ENCODE measurements around the gene SAE1. TPM values are rescaled to one million over a fixed set of nuclear protein-coding genes. Genes with fewer than 3 reads are reported as not detected.

Gene SAE1
- total RNA-seq, 2 donors from 2014 or later: 14.5 to 21.5 TPM

DNA sequence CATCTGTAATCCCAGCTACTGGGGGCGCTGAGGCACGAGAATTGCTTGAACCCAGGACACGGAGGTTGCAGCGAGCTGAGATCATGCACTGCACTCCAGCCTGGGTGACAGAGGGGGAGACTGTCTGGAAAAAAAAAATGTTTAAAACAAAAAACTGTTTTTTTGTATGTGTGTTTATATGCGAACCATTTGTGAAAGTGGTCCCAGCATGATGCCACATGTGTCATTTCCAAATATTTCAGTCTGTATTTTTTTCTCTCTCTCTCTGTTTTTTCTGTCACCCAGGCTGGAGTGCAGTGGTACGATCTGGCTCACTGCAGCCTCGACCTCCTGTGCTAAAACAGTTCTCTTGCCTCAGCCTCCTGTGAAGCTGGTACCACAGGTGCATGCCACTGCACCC lies 37.4 kb downstream of the SAE1 start:
- Histone ChIP-seq H3K27me3 (no peaks in the 10 kb centered on the region), H3K4me3 (no peak overlapping the region), H3K9me3 (no peaks in the 10 kb centered on the region), H3K36me3 (replicated peaks in 1 of 2; ENCODE audit: insufficient read depth in 1 of 2, low read depth in 2 of 2) (peaks cover 0 to 7% of the 10 kb centered on the region in 2 donors), H3K4me1 (no peaks in the 10 kb centered on the region), H3K27ac (no peak overlapping the region)
- TF ChIP-seq, protein P1, sequence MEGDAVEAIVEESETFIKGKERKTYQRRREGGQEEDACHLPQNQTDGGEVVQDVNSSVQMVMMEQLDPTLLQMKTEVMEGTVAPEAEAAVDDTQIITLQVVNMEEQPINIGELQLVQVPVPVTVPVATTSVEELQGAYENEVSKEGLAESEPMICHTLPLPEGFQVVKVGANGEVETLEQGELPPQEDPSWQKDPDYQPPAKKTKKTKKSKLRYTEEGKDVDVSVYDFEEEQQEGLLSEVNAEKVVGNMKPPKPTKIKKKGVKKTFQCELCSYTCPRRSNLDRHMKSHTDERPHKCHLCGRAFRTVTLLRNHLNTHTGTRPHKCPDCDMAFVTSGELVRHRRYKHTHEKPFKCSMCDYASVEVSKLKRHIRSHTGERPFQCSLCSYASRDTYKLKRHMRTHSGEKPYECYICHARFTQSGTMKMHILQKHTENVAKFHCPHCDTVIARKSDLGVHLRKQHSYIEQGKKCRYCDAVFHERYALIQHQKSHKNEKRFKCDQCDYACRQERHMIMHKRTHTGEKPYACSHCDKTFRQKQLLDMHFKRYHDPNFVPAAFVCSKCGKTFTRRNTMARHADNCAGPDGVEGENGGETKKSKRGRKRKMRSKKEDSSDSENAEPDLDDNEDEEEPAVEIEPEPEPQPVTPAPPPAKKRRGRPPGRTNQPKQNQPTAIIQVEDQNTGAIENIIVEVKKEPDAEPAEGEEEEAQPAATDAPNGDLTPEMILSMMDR (IDR thresholded peaks at IDR 0.05): no peak
- no peak for TF ChIP-seq POLR2A (IDR thresholded peaks at IDR 0.05)
- intact Hi-C loops (cut with DNase I): no loop called here
- ATAC-seq (no peak), DNase-seq (no peak)
- WGBS, 2 donors: 93 to 95% methylated on average over 7 of the region's 7 CpGs

DNA sequence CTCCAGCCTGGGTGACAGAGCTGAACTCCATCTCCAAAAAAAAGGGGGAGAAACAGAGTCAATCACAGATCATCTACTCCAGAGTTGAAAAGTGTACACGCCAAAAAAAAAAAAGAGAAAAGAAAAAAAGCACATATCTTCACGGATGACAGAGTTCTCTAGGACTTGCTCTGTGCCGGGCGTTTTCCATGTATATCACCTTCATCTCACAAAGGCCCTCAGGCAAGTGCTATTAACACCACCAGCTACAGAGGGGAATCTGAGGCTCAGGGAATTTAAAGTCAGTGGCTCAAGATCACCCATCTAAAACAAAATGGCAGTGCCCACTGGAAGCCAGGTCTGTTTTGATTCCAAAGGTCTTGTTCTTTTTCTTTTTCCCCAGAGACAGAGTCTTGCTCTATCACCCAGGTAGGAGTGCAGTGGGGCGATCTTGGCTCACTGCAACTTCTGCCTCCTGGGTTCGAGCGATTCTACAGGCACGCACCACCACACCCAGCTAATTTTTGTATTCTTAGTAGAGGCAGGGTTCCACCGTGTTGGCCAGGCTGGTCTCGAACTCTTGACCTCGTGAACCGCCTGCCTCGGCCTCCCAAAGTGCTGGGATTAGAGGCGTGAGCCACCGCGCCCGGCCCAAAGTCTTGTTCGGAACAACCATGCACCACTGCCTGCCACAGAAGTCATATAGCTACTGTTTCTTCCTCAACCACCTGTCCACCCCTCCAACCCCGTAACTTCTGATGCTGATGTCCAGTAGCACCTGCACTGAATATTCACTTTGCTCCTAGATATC lies 42.2 kb downstream of the SAE1 start:
- no peak overlapping the region for H3K27ac ChIP-seq

DNA sequence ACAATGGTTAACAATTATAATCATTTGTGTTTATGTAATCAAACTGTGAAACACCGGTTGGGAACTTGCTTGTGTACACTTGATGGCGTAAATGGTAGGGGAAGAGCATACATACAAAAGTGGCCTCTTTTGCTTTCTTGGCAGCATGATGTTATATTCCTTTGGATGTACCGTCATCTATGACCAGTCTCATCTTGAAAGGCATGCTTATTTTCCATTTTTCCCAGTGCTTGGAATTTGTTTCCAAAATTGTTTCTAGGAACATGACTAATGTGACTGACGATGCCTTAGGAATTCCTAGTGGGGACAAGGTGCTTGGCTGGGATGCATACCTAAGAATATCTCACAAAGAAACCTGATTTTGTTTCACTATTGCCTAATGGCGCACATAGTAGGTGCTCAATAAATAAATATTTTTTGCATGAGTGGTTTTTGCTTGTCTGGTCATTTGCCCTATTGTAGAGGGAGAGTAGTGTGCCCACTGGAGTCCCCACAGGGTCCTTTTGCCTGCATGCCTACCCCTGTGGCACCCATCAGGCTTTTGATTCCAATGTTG lies 45.5 kb downstream of the SAE1 start:
- intact Hi-C loops (cut with DNase I): no loop called here
- H3K4me3 ChIP-seq: no peak overlapping the region
- WGBS, 2 donors: 79 to 80% methylated on average over 5 of the region's 5 CpGs
- no peak for ATAC-seq
- H3K4me1 ChIP-seq: no peaks in the 10 kb centered on the region
- H3K27me3 ChIP-seq: no peaks in the 10 kb centered on the region
- H3K36me3 ChIP-seq (replicated peaks in 1 of 2; ENCODE audit: insufficient read depth in 1 of 2, low read depth in 2 of 2): peaks cover 0 to 6% of the 10 kb centered on the region in 2 donors
- TF ChIP-seq, protein P1 (IDR thresholded peaks at IDR 0.05): no peak
- no peak for TF ChIP-seq POLR2A (IDR thresholded peaks at IDR 0.05)
- no peaks in the 10 kb centered on the region for H3K9me3 ChIP-seq
- DNase-seq: no peak
- no peak overlapping the region for H3K27ac ChIP-seq

More for the DNA sequence above, 42.2 kb downstream of the SAE1 start:
- WGBS, 2 donors: 89 to 93% methylated on average over 19 of the region's 19 CpGs
- Histone ChIP-seq H3K9me3 (no peaks in the 10 kb centered on the region), H3K36me3 (replicated peaks in 1 of 2; ENCODE audit: insufficient read depth in 1 of 2, low read depth in 2 of 2) (peaks cover 0 to 9% of the 10 kb centered on the region in 2 donors), H3K4me3 (no peak overlapping the region), H3K4me1 (no peaks in the 10 kb centered on the region), H3K27me3 (no peaks in the 10 kb centered on the region)
- ATAC-seq (no peak), DNase-seq (no peak)
- intact Hi-C loops (cut with DNase I): no loop called here
- no peak for TF ChIP-seq POLR2A (IDR thresholded peaks at IDR 0.05)
- TF ChIP-seq, protein P1 (IDR thresholded peaks at IDR 0.05): no peak

DNA sequence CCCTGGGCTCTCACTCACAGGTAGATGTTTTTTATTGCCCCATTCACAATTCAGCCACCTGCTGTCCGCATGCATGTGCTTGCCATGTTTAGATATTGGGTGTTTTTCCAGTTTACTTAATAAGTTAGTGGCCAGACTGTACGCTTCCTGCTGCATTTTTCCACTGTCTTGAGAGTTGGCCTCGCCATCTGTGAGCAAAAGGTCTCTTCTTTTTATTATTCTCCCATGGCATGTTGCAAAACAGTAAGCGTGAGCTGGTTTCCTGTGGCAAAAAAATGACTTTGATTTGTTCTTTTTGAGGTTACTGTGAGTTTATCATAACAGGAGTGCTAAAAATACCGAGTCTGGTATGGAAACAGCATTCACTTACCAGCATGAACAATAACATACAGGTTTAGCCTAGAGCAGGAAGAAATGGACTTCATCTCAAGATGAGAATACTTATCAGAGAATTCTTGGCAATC lies 46.0 kb downstream of the SAE1 start:
- no peak overlapping the region for H3K4me3 ChIP-seq
- TF ChIP-seq, protein P1 (IDR thresholded peaks at IDR 0.05): no peak
- no peak for TF ChIP-seq POLR2A (IDR thresholded peaks at IDR 0.05)
- H3K4me1 ChIP-seq: no peaks in the 10 kb centered on the region
- no peak for ATAC-seq
- H3K9me3 ChIP-seq: no peaks in the 10 kb centered on the region
- DNase-seq: no peak
- H3K27me3 ChIP-seq: no peaks in the 10 kb centered on the region
- H3K27ac ChIP-seq: no peak overlapping the region
- H3K36me3 ChIP-seq (replicated peaks in 1 of 2; ENCODE audit: insufficient read depth in 1 of 2, low read depth in 2 of 2): peaks cover 0 to 3% of the 10 kb centered on the region in 2 donors
- intact Hi-C loops (cut with DNase I): no loop called here
- WGBS, 2 donors: 59 to 73% methylated on average over 5 of the region's 5 CpGs
